Trophoblast cell (in vitro differentiated cells and primary cell): ENCODE data around the gene APOA5.
A peak's percentile ranks its signal among the peaks of the same experiment; 100 is the strongest.

ENCODE experiments used
- DNase-seq, 2 donors: peaks; one replicate each; pipeline ENCODE4 v3.0.0-alpha.2; 2016
- H2AFZ ChIP-seq: 2 replicates; pipeline ENCODE4 v1.6.1; 2013; ENCODE audit warnings: low read length, moderate library complexity, mild to moderate bottlenecking; ENCODE audit not compliant: insufficient read depth, poor library complexity
- H2AK5ac ChIP-seq: 2 replicates; pipeline ENCODE4 v1.6.1; 2013; ENCODE audit warnings: mild to moderate bottlenecking, low read length
- H2BK120ac ChIP-seq: 2 replicates; pipeline ENCODE4 v1.6.1; 2013; ENCODE audit warnings: low read length, mild to moderate bottlenecking, moderate library complexity; ENCODE audit not compliant: insufficient read depth, poor library complexity
- H2BK12ac ChIP-seq: 2 replicates; pipeline ENCODE4 v1.6.1; 2013; ENCODE audit warnings: mild to moderate bottlenecking, low read length, moderate library complexity
- H2BK5ac ChIP-seq: 2 replicates; pipeline ENCODE4 v1.6.1; 2013; ENCODE audit warnings: low read length, low read depth, moderate library complexity, mild to moderate bottlenecking; ENCODE audit not compliant: poor library complexity
- H3K14ac ChIP-seq: 2 replicates; pipeline ENCODE4 v1.6.1; 2013; ENCODE audit warnings: mild to moderate bottlenecking, low read length
- H3K18ac ChIP-seq: 2 replicates; pipeline ENCODE4 v1.6.1; 2013; ENCODE audit warnings: mild to moderate bottlenecking, low read length
- H3K23ac ChIP-seq: 2 replicates; pipeline ENCODE4 v1.6.1; 2013; ENCODE audit warnings: low read length
- H3K27ac ChIP-seq: 2 replicates; pipeline ENCODE4 v1.5.1; 2013; ENCODE audit warnings: low read depth, mild to moderate bottlenecking, inconsistent platforms, low read length, moderate library complexity
- H3K27me3 ChIP-seq: 2 replicates; pipeline ENCODE4 v1.6.1; 2013; ENCODE audit warnings: inconsistent platforms, mild to moderate bottlenecking, low read length, moderate library complexity; ENCODE audit not compliant: insufficient read depth
- H3K36me3 ChIP-seq, 2 experiments: 1 replicate in 1 of 2; 2 replicates in 1 of 2; pipeline ENCODE4 v1.6.1; 2013; ENCODE audit warnings: low read length in 2 of 2, mild to moderate bottlenecking in 2 of 2, moderate library complexity in 1 of 2; ENCODE audit not compliant: insufficient read depth in 2 of 2, control insufficient read depth in 1 of 2
- H3K4ac ChIP-seq: 2 replicates; pipeline ENCODE4 v1.6.1; 2013; ENCODE audit warnings: low read depth, mild to moderate bottlenecking, low read length, moderate library complexity
- H3K4me1 ChIP-seq, 2 experiments: 1 replicate in 1 of 2; 2 replicates in 1 of 2; pipeline ENCODE4 v1.6.1; 2013; ENCODE audit warnings: low read length in 2 of 2, mild to moderate bottlenecking in 2 of 2, moderate library complexity in 1 of 2; ENCODE audit not compliant: insufficient read depth in 2 of 2, control insufficient read depth in 1 of 2
- H3K4me2 ChIP-seq: 2 replicates; pipeline ENCODE4 v1.6.1; 2013; ENCODE audit warnings: inconsistent platforms, mild to moderate bottlenecking, low read length, moderate library complexity
- H3K4me3 ChIP-seq: 2 replicates; pipeline ENCODE4 v1.5.1; 2013; ENCODE audit warnings: mild to moderate bottlenecking, low read depth, low read length, inconsistent platforms
- H3K79me1 ChIP-seq: one replicate; pipeline ENCODE4 v1.6.1; 2013; ENCODE audit warnings: low read length
- H3K79me2 ChIP-seq: 2 replicates; pipeline ENCODE4 v1.6.1; 2013; ENCODE audit warnings: low read length, mild to moderate bottlenecking; ENCODE audit not compliant: control insufficient read depth, insufficient read depth, poor library complexity
- H3K9ac ChIP-seq: 2 replicates; pipeline ENCODE4 v1.6.1; 2013; ENCODE audit warnings: mild to moderate bottlenecking, low read length
- H3K9me3 ChIP-seq: 2 replicates; pipeline ENCODE4 v1.6.1; 2013; ENCODE audit warnings: low read depth, mild to moderate bottlenecking, control low read depth, inconsistent platforms, low read length; ENCODE audit not compliant: insufficient read depth
- H4K12ac ChIP-seq: 2 replicates; pipeline ENCODE4 v1.6.1; 2013; ENCODE audit warnings: low read depth, mild to moderate bottlenecking, low read length, moderate library complexity
- H4K8ac ChIP-seq: 2 replicates; pipeline ENCODE4 v1.6.1; 2013; ENCODE audit warnings: low read depth, mild to moderate bottlenecking, low read length, moderate library complexity
- H4K91ac ChIP-seq: one replicate; pipeline ENCODE4 v1.6.1; 2013; ENCODE audit warnings: low read depth, mild to moderate bottlenecking, low read length, moderate library complexity
- WGBS: extraction: QIAGEN DNeasy Blood & Tissue Kit; methylation state at CpG from one replicate; pipeline ENCODE4 v1.1.7; 2013; ENCODE audit warnings: missing lambda C conversion rate; ENCODE audit not compliant: insufficient read length, insufficient coverage; ENCODE audit errors: extremely low coverage; 5-methylcytosine and 5-hydroxymethylcytosine counted together

Gene APOA5

GRCh38 chr11:116776522-116776984 lies 15.1 kb downstream of the APOA5 start:
- Histone ChIP-seq H2AFZ (no peak overlapping the region), H3K36me3 (peaks cover 9 to 22% of the 10 kb centered on the region in 2 experiments), H2BK12ac (no peak overlapping the region), H3K4me2 (no peak overlapping the region), H3K18ac (no peak overlapping the region), H3K4ac (no peak overlapping the region), H3K23ac (no peak overlapping the region), H3K9me3 (no peaks in the 10 kb centered on the region), H2AK5ac (no peak overlapping the region), H4K8ac (no peak overlapping the region), H4K91ac (no peak overlapping the region), H3K9ac (no peak overlapping the region), H2BK120ac (no peak overlapping the region), H3K79me1 (peaks cover 5% of the 10 kb centered on the region), H3K27me3 (no peaks in the 10 kb centered on the region), H3K79me2 (peaks cover 5% of the 10 kb centered on the region), H4K12ac (no peak overlapping the region), H3K27ac (no peak overlapping the region), H3K14ac (no peak overlapping the region), H3K4me1 (peaks cover 3 to 5% of the 10 kb centered on the region in 2 experiments), H3K4me3 (no peak overlapping the region), H2BK5ac (no peak overlapping the region)
- DNase-seq: peak in 1 of 2 donors; percentile 23

- no peak overlapping the region for H2AFZ ChIP-seq
These were observed 15.7 kb downstream of the APOA5 start for GRCh38 chr11:116775975-116776374.

GRCh38 chr11:116774661-116775060 lies 17.0 kb downstream of the APOA5 start:
- Histone ChIP-seq H2BK120ac (no peak overlapping the region), H2BK12ac (no peak overlapping the region), H3K27me3 (no peaks in the 10 kb centered on the region), H2AK5ac (no peak overlapping the region), H3K18ac (no peak overlapping the region), H2AFZ (no peak overlapping the region), H3K36me3 (peaks cover 9 to 21% of the 10 kb centered on the region in 2 experiments), H3K79me2 (peaks cover 5% of the 10 kb centered on the region), H3K4ac (no peak overlapping the region), H4K91ac (no peak overlapping the region), H3K9me3 (no peaks in the 10 kb centered on the region), H3K9ac (no peak overlapping the region), H4K8ac (no peak overlapping the region), H3K4me3 (no peak overlapping the region), H3K4me1 (peaks cover 4 to 6% of the 10 kb centered on the region in 2 experiments), H3K27ac (no peak overlapping the region), H3K14ac (no peak overlapping the region), H3K4me2 (no peak overlapping the region), H3K23ac (no peak overlapping the region), H3K79me1 (peaks cover 5% of the 10 kb centered on the region), H2BK5ac (no peak overlapping the region), H4K12ac (no peak overlapping the region)
- WGBS: no CpG with 5 or more reads among the region's 5 CpGs
- no peak for DNase-seq

More at GRCh38 chr11:116775975-116776374, 15.7 kb downstream of the APOA5 start:
- H3K79me2 ChIP-seq: peaks cover 5% of the 10 kb centered on the region
- peak; percentile 14 to 20 for DNase-seq
- no CpG with 5 or more reads among the region's 5 CpGs for WGBS
- H3K23ac ChIP-seq: no peak overlapping the region
- no peak overlapping the region for H2BK5ac ChIP-seq
- H3K4me2 ChIP-seq: no peak overlapping the region
- no peak overlapping the region for H3K9ac ChIP-seq
- H3K4me1 ChIP-seq: peaks cover 4 to 6% of the 10 kb centered on the region in 2 experiments
- H2AK5ac ChIP-seq: no peak overlapping the region
- H4K12ac ChIP-seq: no peak overlapping the region
- no peak overlapping the region for H2BK120ac ChIP-seq
- H3K79me1 ChIP-seq: peaks cover 5% of the 10 kb centered on the region
- H4K8ac ChIP-seq: no peak overlapping the region
- peaks cover 9 to 21% of the 10 kb centered on the region in 2 experiments for H3K36me3 ChIP-seq
- H3K4ac ChIP-seq: no peak overlapping the region
- no peaks in the 10 kb centered on the region for H3K9me3 ChIP-seq
- no peak overlapping the region for H3K18ac ChIP-seq
- no peak overlapping the region for H3K27ac ChIP-seq
- H2BK12ac ChIP-seq: no peak overlapping the region
- no peaks in the 10 kb centered on the region for H3K27me3 ChIP-seq
- H3K4me3 ChIP-seq: no peak overlapping the region
- H3K14ac ChIP-seq: no peak overlapping the region
- no peak overlapping the region for H4K91ac ChIP-seq

GRCh38 chr11:116773203-116774097 lies 18.2 kb downstream of the APOA5 start:
- peak overlapping the region; percentile 11 for H2BK5ac ChIP-seq
- peaks cover 4 to 6% of the 10 kb centered on the region in 2 experiments for H3K4me1 ChIP-seq
- H4K91ac ChIP-seq: no peak overlapping the region
- peak overlapping the region; percentile 77 for H2AFZ ChIP-seq
- WGBS: no CpG with 5 or more reads among the region's 25 CpGs
- no peak overlapping the region for H3K23ac ChIP-seq
- peaks cover 6 to 14% of the 10 kb centered on the region in 2 experiments for H3K36me3 ChIP-seq
- no peaks in the 10 kb centered on the region for H3K27me3 ChIP-seq
- H2BK12ac ChIP-seq: no peak overlapping the region
- H3K27ac ChIP-seq: peak overlapping the region; percentile 24
- peak overlapping the region; percentile 33 for H4K12ac ChIP-seq
- DNase-seq: peak; percentile 34 to 60
- no peak overlapping the region for H3K4ac ChIP-seq
- peak overlapping the region; percentile 97 for H3K4me3 ChIP-seq
- peak overlapping the region; percentile 93 for H3K4me2 ChIP-seq
- peaks cover 5% of the 10 kb centered on the region for H3K79me1 ChIP-seq
- H3K14ac ChIP-seq: no peak overlapping the region
- peaks cover 5% of the 10 kb centered on the region for H3K79me2 ChIP-seq
- H2BK120ac ChIP-seq: no peak overlapping the region
- H2AK5ac ChIP-seq: no peak overlapping the region
- no peaks in the 10 kb centered on the region for H3K9me3 ChIP-seq
- H3K9ac ChIP-seq: peak overlapping the region; percentile 42
- H3K18ac ChIP-seq: peak overlapping the region; percentile 16
- H4K8ac ChIP-seq: peak overlapping the region; percentile 17
